ENCODE results near the gene TUBGCP3.

DNA sequence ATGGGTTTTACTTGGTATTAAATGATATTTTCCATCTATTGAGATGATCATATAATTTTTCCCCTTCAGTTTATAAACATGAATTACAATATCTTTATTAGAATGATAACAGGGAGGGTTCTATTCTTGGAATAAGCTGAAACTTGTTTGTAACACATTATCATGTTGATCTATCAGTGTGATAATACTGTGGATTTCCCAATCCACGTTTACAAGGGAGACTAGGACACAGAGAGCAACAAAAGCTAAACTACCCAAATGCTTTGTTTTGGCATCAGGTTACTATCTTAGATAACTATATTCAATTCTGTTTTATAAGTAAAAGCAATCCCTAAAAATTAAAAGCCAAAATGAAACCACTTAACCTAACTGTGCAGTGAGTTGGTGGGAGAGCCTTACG is 92.5 kb downstream of the TUBGCP3 start:
- TF ChIP-seq POLR2A (IDR thresholded peaks at IDR 0.05; ENCODE audit: low read length) (no peak), GATA1 (IDR thresholded peaks at IDR 0.05; ENCODE audit: low read depth, low read length) (no peak)

Data from erythroblast (primary cell).